Breast epithelium (tissue), 4 donors: ENCODE measurements around the gene GRIK4. TPM values are rescaled to one million over a fixed set of nuclear protein-coding genes. Genes with fewer than 3 reads are reported as not detected.

Source experiments
- DNase-seq, 2 donors: peaks; one replicate each; pipeline ENCODE4 v3.0.0-alpha.2; 2019; ENCODE audit warnings: low spot score in 2 of 2
- H3K27ac ChIP-seq, 2 donors: fragments of 200-600 bp; sonication (generic) in 1 of 2; one replicate each; pipeline ENCODE4 v1.5.1; 2016 to 2019; ENCODE audit warnings: mild to moderate bottlenecking in 1 of 2
- H3K27me3 ChIP-seq, 2 donors: fragments of 200-600 bp; sonication (generic) in 1 of 2; one replicate each; pipeline versions ENCODE4 v1.5.1 to v1.6.0; 2017 to 2019; ENCODE audit warnings: control low read depth in 1 of 2, mild to moderate bottlenecking in 1 of 2
- H3K36me3 ChIP-seq: fragments of 200-600 bp; one replicate; pipeline ENCODE4 v1.5.1; 2019
- H3K4me1 ChIP-seq, 2 donors: fragments of 200-600 bp; sonication (generic); one replicate each; pipeline ENCODE4 v1.5.1; 2016 to 2019; ENCODE audit warnings: control low read depth in 1 of 2
- H3K4me3 ChIP-seq, 3 donors: fragments of 200-600 bp; sonication (generic); 1 replicate in 2 of 3; 2 replicates in 1 of 3; pipeline ENCODE4 v1.5.1; 2016 to 2019; ENCODE audit warnings: mild to moderate bottlenecking in 3 of 3, moderate library complexity in 2 of 3
- H3K9me3 ChIP-seq, 2 donors: fragments of 200-600 bp; sonication (generic) in 1 of 2; one replicate each; pipeline ENCODE4 v1.5.1; 2016 to 2019; ENCODE audit warnings: control low read depth in 1 of 2
- CTCF ChIP-seq, 3 donors: fragments of 450-650 bp; IDR thresholded peaks; one replicate each; pipeline ENCODE4 v1.5.1; 2016 to 2017; ENCODE audit warnings: antibody characterized with exemption in 3 of 3, mild to moderate bottlenecking in 3 of 3, moderate library complexity in 3 of 3
- POLR2A ChIP-seq: fragments of 450-650 bp; IDR thresholded peaks from one replicate; pipeline ENCODE4 v1.6.1; 2016; ENCODE audit warnings: antibody characterized with exemption, mild to moderate bottlenecking, moderate library complexity
- POLR2AphosphoS5 ChIP-seq, 3 donors: sonication (generic); formaldehyde crosslinking; IDR thresholded peaks; one replicate each; pipeline ENCODE4 v1.6.1; 2017; ENCODE audit warnings: antibody characterized with exemption in 3 of 3
- intact Hi-C: fragments of 100-400 bp; cut with DNase I; formaldehyde crosslinking; loops from one replicate; pipeline ENCODE4 v1.15.1; 2023; ENCODE audit warnings: low total_unique reads
- total RNA-seq, 3 donors: library from RNA; depleted of rRNA; stranded (reverse); fragments of >200 nt; gene quantifications; one replicate each; pipeline ENCODE4 v1.1.0, GENCODE V29; 2016

The GRIK4 gene
- total RNA-seq, 3 donors from 2014 or later, result 0.29 to 0.66 TPM; not detected in 1

DNA sequence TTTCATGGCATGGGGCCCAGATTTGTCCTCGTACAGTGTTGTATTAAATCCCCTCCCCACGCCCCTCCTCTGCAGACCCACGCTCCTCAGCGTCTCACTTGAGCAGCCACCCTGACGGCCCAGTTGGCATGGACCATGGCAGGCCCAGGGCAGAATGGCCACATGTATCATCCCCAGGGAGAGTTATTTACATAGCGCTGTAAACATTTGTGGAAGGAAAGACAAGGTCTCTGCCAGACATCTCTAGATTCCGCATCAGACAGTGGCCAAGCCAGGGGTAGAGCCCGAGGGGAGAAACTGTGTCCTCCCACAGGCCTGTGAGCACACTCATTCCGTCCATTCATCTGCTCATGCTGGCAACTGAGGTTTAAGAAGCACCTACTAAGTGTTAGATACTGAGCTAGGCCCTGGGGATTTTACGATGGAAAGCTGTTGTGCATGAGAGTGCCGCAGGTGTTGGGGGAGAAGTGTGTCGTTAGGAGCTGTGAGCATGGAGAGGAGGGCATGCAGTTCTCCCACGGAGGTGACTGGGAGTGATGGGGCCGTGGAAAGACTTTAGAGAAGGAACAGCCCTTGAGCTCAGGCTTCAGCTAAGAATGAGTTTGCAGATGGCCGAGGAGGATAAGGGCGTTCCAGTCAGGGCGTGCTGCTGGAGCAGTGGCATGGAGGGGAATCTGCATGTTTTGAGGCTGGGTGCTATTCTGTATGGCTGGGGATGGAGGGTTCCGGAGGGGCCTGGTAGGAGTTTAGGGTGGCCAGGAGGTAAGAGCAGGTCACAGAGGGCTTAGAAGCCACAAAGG lies 94.9 kb downstream of the GRIK4 start:
- no peak overlapping the region for H3K27ac ChIP-seq
- H3K27me3 ChIP-seq, result no peaks in the 10 kb centered on the region
- intact Hi-C loops, result loop anchor here (5.0 kb wide), 1 partner anchor 726 kb away; no protein-coding TSS in a partner anchor
- H3K9me3 ChIP-seq, result no peaks in the 10 kb centered on the region
- H3K36me3 ChIP-seq, result no peaks in the 10 kb centered on the region
- no peak for DNase-seq
- no peak for TF ChIP-seq CTCF (IDR thresholded peaks at IDR 0.05)
- TF ChIP-seq POLR2AphosphoS5 (IDR thresholded peaks at IDR 0.05), result no peak
- TF ChIP-seq POLR2A, result no peak
- H3K4me1 ChIP-seq, result peaks cover 0 to 5% of the 10 kb centered on the region in 2 donors
- no peak overlapping the region for H3K4me3 ChIP-seq

DNA sequence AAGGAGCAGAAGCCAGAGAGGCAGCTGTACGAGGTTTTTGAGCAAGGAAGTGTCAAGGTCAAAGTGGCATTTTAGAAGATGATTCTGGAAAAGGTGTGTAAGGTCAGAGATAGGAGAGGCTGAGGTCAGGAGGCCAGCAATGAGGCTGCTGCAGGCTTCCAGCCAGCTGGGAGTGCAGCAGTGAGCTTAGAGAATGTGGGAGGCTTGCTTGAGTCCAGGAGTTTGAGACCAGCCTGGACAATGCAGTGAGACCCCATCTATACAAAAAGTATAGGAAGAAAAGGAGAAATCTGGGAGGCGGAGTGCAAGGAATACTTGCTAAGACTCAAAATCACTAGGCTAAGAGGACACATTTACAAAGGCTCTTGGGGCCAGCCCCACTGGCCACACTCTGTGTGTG lies 96.5 kb downstream of the GRIK4 start:
- Histone ChIP-seq H3K4me1 (peaks cover 0 to 5% of the 10 kb centered on the region in 2 donors), H3K27me3 (no peaks in the 10 kb centered on the region)

GRCh38 chr11:120608760-120609211 lies 97.2 kb downstream of the GRIK4 start:
- no peaks in the 10 kb centered on the region for H3K27me3 ChIP-seq
- no peak overlapping the region for H3K4me3 ChIP-seq
- TF ChIP-seq POLR2AphosphoS5 (IDR thresholded peaks at IDR 0.05) (peak in 1 of 3 donors; percentile 35), CTCF (IDR thresholded peaks at IDR 0.05) (no peak), POLR2A (no peak)
- H3K4me1 ChIP-seq, result peaks cover 0 to 5% of the 10 kb centered on the region in 2 donors
- peak overlapping the region in 1 of 2 donors; percentile 55 for H3K27ac ChIP-seq
- intact Hi-C loops, result loop anchor here (5.0 kb wide), 1 partner anchor 724 kb away; no protein-coding TSS in a partner anchor
- DNase-seq, result peak in 1 of 2 donors; percentile 58
- H3K36me3 ChIP-seq, result no peaks in the 10 kb centered on the region
- H3K9me3 ChIP-seq, result no peaks in the 10 kb centered on the region

More for the DNA sequence above, 96.5 kb downstream of the GRIK4 start:
- H3K27ac ChIP-seq, result peak overlapping the region in 1 of 2 donors; percentile 13
- intact Hi-C loops, result loop anchor here (5.0 kb wide), 1 partner anchor 724 kb away; no protein-coding TSS in a partner anchor
- H3K4me3 ChIP-seq, result no peak overlapping the region
- H3K36me3 ChIP-seq, result no peaks in the 10 kb centered on the region
- no peak for DNase-seq
- TF ChIP-seq POLR2AphosphoS5 (IDR thresholded peaks at IDR 0.05), result no peak
- no peak for TF ChIP-seq POLR2A
- TF ChIP-seq CTCF (IDR thresholded peaks at IDR 0.05), result no peak
- H3K9me3 ChIP-seq, result no peaks in the 10 kb centered on the region

DNA sequence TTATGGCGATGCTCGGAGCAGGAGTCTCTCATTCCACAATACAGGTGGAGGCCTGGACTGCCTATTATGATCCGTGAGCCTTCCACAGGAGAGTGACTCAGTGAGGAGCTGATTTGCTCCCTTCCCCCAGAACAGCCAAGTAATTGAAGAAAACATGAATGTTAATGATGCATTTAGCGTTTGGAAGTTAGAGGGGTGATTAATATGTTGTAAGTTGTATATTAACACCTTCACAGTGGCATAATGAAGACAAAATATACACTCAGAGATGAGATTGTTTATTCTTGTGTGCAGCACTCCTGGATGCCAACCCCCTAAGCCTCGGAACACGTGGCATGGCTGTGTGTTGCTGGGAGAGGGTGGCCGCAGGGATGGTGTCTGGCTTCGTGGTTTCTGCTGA lies 98.6 kb downstream of the GRIK4 start:
- intact Hi-C loops, result no loop called here
- TF ChIP-seq POLR2A, result no peak
- no peak for TF ChIP-seq CTCF (IDR thresholded peaks at IDR 0.05)
- TF ChIP-seq POLR2AphosphoS5 (IDR thresholded peaks at IDR 0.05), result no peak
- H3K9me3 ChIP-seq, result no peaks in the 10 kb centered on the region
- no peak for DNase-seq
- H3K36me3 ChIP-seq, result no peaks in the 10 kb centered on the region
- no peaks in the 10 kb centered on the region for H3K27me3 ChIP-seq
- no peak overlapping the region for H3K4me3 ChIP-seq
- H3K4me1 ChIP-seq, result peaks cover 0 to 5% of the 10 kb centered on the region in 2 donors
- H3K27ac ChIP-seq, result no peak overlapping the region

GRCh38 chr11:120611581-120611980 lies 100.0 kb downstream of the GRIK4 start:
- H3K4me3 ChIP-seq, result no peak overlapping the region
- DNase-seq, result no peak
- H3K36me3 ChIP-seq, result no peaks in the 10 kb centered on the region
- peaks cover 0 to 5% of the 10 kb centered on the region in 2 donors for H3K4me1 ChIP-seq
- no peaks in the 10 kb centered on the region for H3K27me3 ChIP-seq
- intact Hi-C loops, result no loop called here
- no peak overlapping the region for H3K27ac ChIP-seq
- H3K9me3 ChIP-seq, result no peaks in the 10 kb centered on the region
- TF ChIP-seq POLR2A, result no peak
- no peak for TF ChIP-seq POLR2AphosphoS5 (IDR thresholded peaks at IDR 0.05)
- no peak for TF ChIP-seq CTCF (IDR thresholded peaks at IDR 0.05)
